ENCODE results near the gene TMEM114.

The TMEM114 gene

DNA sequence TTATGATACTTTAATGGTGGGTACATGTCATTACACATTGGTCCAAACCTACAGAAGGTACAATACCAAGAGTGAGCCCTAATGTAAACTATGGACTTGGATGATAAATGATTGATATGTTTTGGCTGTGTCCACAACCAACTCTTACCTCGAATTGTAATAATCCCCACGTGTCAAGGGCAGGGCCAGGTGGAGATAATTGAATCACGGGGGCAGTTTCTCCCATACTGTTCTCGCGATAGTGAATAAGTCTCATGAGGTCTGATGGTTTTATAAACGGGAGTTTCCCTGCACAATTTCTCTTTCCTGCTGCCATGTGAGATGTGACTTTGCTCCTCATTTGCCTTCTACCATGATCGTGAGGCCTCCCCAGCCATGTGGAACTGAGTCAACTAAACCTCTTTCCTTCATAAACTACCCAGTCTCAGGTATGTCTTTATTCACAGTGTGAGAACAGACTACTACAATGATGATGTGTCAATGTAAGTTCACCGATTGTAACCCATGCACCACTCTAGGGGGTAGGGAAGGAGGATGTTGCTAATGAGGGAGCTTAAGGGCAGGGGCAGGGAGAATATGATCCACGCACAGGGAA, 24.2 kb upstream of the TMEM114 start:
- H3K4me3 ChIP-seq (ENCODE audit: low read depth, low read length), result no peak overlapping the region
- no peak for DNase-seq (ENCODE audit: low read depth, low spot score)
- POLR2A ChIA-PET, result no interaction called here
- CTCF ChIA-PET, result no interaction called here
- TF ChIP-seq, protein P1, sequence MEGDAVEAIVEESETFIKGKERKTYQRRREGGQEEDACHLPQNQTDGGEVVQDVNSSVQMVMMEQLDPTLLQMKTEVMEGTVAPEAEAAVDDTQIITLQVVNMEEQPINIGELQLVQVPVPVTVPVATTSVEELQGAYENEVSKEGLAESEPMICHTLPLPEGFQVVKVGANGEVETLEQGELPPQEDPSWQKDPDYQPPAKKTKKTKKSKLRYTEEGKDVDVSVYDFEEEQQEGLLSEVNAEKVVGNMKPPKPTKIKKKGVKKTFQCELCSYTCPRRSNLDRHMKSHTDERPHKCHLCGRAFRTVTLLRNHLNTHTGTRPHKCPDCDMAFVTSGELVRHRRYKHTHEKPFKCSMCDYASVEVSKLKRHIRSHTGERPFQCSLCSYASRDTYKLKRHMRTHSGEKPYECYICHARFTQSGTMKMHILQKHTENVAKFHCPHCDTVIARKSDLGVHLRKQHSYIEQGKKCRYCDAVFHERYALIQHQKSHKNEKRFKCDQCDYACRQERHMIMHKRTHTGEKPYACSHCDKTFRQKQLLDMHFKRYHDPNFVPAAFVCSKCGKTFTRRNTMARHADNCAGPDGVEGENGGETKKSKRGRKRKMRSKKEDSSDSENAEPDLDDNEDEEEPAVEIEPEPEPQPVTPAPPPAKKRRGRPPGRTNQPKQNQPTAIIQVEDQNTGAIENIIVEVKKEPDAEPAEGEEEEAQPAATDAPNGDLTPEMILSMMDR (IDR thresholded peaks at IDR 0.05; ENCODE audit: insufficient read depth, low read length, missing control alignments), result no peak

GRCh38 chr16:8611886-8612600, 21.7 kb upstream of the TMEM114 start:
- H3K4me3 ChIP-seq (ENCODE audit: low read depth, low read length), result no peak overlapping the region
- DNase-seq (ENCODE audit: low read depth, low spot score), result no peak
- POLR2A ChIA-PET, result no interaction called here
- CTCF ChIA-PET, result interaction anchor here (1.4 kb wide), 1 partner anchor 40 kb away, joined by 4 read pairs; no protein-coding TSS in a partner anchor
- TF ChIP-seq, protein P1 (IDR thresholded peaks at IDR 0.05; ENCODE audit: insufficient read depth, low read length, missing control alignments), result no peak

DNA sequence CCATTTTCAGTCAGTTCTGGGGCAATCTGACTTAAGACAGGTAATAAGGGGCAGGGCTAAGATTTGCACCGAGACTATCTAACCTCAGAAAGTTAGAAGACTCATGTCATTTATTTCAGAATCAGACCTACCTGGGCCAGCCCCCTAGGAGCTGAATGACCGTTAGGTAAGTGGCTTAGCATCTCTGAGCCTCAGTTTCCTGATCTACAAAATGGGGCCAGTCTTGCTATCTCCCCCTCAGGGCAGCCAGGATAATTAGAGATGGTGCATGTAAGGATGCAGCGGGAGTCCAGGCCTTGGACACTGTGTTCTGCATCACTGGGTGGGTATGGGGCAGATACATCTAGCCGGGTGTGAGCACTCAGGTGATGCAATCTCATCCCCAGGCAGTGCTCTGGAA, 20.8 kb upstream of the TMEM114 start:
- H3K4me3 ChIP-seq (ENCODE audit: low read depth, low read length), result no peak overlapping the region
- no peak for DNase-seq (ENCODE audit: low read depth, low spot score)
- TF ChIP-seq, protein P1 (IDR thresholded peaks at IDR 0.05; ENCODE audit: insufficient read depth, low read length, missing control alignments), result no peak
- ChIA-PET POLR2A (no interaction called here), CTCF (no interaction called here)

DNA sequence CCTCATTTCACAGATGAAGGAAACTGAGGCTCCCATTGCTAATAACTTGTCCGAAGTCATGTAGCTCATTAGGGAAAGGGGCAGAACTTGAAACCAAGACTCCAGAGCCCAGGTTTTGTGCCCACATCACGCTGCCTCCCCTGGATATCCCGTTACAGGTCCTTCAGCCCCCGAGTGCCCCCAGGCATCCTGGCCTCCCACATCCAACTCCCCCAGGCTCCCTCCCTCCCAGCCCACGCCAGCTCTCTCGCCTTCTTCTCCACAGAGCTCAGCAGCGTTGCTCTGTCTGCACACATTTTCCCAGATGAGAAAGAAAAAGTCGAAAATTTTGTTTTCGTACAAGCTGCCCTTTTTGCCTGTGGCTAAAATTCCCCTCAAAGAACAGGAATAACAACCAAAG, 16.9 kb upstream of the TMEM114 start:
- ChIA-PET POLR2A (no interaction called here), CTCF (interaction anchor here (1.1 kb wide), 1 partner anchor 10 kb away, joined by 3 read pairs; no protein-coding TSS in a partner anchor)
- no peak for DNase-seq (ENCODE audit: low read depth, low spot score)
- no peak overlapping the region for H3K4me3 ChIP-seq (ENCODE audit: low read depth, low read length)
- TF ChIP-seq, protein P1 (IDR thresholded peaks at IDR 0.05; ENCODE audit: insufficient read depth, low read length, missing control alignments), result no peak

DNA sequence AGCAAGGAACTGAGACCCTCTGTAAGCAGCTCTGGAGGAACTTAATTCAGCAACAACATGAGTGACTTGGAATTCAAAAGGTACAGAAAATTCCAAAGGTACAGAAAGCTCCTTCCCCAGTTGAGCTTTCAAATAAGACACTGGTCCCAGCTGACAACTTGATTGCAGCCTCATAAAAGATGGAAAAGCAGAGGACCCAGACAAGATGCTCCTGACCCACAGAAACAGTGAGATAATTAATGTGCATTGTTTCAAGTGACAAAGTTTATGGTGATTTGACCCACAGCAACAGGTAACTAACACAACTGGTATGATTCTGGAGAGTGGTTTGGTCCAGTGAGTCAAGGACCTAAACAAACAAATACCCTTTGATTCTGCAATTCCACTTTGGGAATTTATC, 15.2 kb upstream of the TMEM114 start:
- TF ChIP-seq, protein P1 (IDR thresholded peaks at IDR 0.05; ENCODE audit: insufficient read depth, low read length, missing control alignments), result no peak
- CTCF ChIA-PET, result no interaction called here
- H3K4me3 ChIP-seq (ENCODE audit: low read depth, low read length), result no peak overlapping the region
- POLR2A ChIA-PET, result interaction anchor here (0.6 kb wide), 1 partner anchor 1695 kb away, joined by 3 read pairs; no protein-coding TSS in a partner anchor
- no peak for DNase-seq (ENCODE audit: low read depth, low spot score)

GRCh38 chr16:8600144-8600775, 9.9 kb upstream of the TMEM114 start:
- TF ChIP-seq, protein P1 (IDR thresholded peaks at IDR 0.05; ENCODE audit: insufficient read depth, low read length, missing control alignments), result no peak
- CTCF ChIA-PET, result no interaction called here

More at GRCh38 chr16:8600144-8600775, 9.9 kb upstream of the TMEM114 start:
- no peak for DNase-seq (ENCODE audit: low read depth, low spot score)
- H3K4me3 ChIP-seq (ENCODE audit: low read depth, low read length), result no peak overlapping the region
- POLR2A ChIA-PET, result no interaction called here
